Astrocyte (in vitro differentiated cells and primary cell): ENCODE results near the gene HSD3B1.

Experiments used
- EZH2 ChIP-seq: IDR thresholded peaks from 2 replicates; pipeline ENCODE4 v1.6.1; 2012; ENCODE audit warnings: mild to moderate bottlenecking, low read length, inconsistent platforms; ENCODE audit not compliant: insufficient read depth
- TF ChIP-seq, protein P1 (sequence below): IDR thresholded peaks from 2 replicates; pipeline ENCODE4 v1.5.1; 2011; ENCODE audit warnings: low read depth, mild to moderate bottlenecking, inconsistent platforms, low read length, moderate library complexity; ENCODE audit not compliant: insufficient read depth

DNA sequence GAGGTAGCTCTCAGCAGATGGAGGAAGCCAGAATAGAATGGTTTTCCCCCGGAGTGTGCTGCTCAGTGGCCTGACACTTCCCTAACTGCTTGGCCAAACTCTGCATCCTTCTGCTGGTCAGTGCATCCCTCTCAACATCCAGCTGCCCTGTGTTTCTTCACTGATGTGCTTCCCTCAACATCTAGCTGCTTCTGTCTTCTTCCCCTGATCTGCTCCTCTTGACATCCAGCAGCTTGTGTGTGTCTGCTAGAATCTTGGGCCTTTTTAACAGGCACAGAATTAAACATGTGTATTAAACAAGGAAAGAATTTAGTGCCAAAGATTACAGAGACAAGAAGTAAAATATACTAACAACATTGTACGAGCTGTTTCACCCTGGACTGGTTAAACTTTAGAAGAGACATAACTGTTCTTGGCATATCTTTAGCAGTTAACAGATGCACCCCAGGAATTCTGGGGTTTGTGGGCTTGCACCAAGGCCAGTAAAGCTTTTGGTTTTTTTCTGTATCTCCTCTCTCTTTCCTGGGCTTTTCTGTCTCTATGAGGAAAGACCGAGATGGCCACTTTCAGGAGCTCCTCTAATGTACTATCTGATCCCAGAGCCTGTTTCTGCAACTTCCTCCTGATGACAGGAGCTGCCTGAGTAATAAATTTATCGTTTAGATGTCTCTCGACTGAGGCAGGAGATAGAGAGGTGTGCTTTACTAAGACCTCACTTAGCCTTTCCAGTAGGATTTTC lies 34.8 kb upstream of the HSD3B1 start:
- no peak for TF ChIP-seq EZH2
- TF ChIP-seq, protein P1, sequence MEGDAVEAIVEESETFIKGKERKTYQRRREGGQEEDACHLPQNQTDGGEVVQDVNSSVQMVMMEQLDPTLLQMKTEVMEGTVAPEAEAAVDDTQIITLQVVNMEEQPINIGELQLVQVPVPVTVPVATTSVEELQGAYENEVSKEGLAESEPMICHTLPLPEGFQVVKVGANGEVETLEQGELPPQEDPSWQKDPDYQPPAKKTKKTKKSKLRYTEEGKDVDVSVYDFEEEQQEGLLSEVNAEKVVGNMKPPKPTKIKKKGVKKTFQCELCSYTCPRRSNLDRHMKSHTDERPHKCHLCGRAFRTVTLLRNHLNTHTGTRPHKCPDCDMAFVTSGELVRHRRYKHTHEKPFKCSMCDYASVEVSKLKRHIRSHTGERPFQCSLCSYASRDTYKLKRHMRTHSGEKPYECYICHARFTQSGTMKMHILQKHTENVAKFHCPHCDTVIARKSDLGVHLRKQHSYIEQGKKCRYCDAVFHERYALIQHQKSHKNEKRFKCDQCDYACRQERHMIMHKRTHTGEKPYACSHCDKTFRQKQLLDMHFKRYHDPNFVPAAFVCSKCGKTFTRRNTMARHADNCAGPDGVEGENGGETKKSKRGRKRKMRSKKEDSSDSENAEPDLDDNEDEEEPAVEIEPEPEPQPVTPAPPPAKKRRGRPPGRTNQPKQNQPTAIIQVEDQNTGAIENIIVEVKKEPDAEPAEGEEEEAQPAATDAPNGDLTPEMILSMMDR = no peak
